HCT116 (cell line): ENCODE results near the gene PEDS1. TPM values are rescaled to one million over a fixed set of nuclear protein-coding genes. Genes with fewer than 3 reads are reported as not detected.

Experiments
- ATAC-seq: fragments of 200-7000 bp; cut with Tn5 transposase; 2 replicates; pipeline ENCODE4 v1.9.1; 2020; ENCODE audit warnings: mild to moderate bottlenecking, moderate library complexity
- BruUV-seq: library from RNA; stranded (reverse); fragments of 400-500 nt; replicated peaks from 2 replicates; lab custom pipeline; 2021; lab: Mats Ljungman, UMichigan
- CTCF ChIA-PET: fragments of 300-600 bp; sonication (Branson Sonifier 250); formaldehyde crosslinking; loops from one replicate; lab custom pipeline; 2021; ENCODE audit warnings: antibody characterized with exemption; lab: Charles Lee
- POLR2A ChIA-PET: fragments of 300-600, 350-600 bp; sonication (Branson Sonifier 250); formaldehyde crosslinking; loops from one replicate; lab custom pipeline; 2021; ENCODE audit warnings: antibody characterized with exemption; lab: Charles Lee
- RAD21 ChIA-PET, 2 experiments: fragments of 300-600 bp; sonication (Branson Sonifier 250); formaldehyde crosslinking; loops; one replicate each; lab custom pipeline; 2023; ENCODE audit warnings: low total read pairs in 2 of 2; ENCODE audit not compliant: uncharacterized antibody in 2 of 2, unreplicated experiment in 2 of 2, low non-redundant PET in 1 of 2; lab: Charles Lee
- DNase-seq: peaks from one replicate; pipeline ENCODE4 v3.0.0-alpha.2; 2010; ENCODE audit warnings: low read depth, low spot score
- H2AFZ ChIP-seq: fragments of 200-600 bp; shearing (Covaris generic), sonication (generic); 2 replicates; pipeline ENCODE4 v1.6.1; 2017; ENCODE audit warnings: low read depth, mixed run types, mixed read lengths, antibody characterized with exemption, low read length; ENCODE audit not compliant: poor library complexity, severe bottlenecking
- H3K27ac ChIP-seq: 2 replicates; pipeline ENCODE4 v1.5.1; 2012; ENCODE audit warnings: low read depth, low read length
- H3K27me3 ChIP-seq: fragments of 200-600 bp; sonication (generic); 2 replicates; pipeline ENCODE4 v1.6.1; 2016; ENCODE audit warnings: mixed run types, low read length, mixed read lengths; ENCODE audit not compliant: insufficient read depth
- H3K36me3 ChIP-seq, 2 experiments: fragments of 200-500 bp in 1 of 2; fragments of 200-600 bp in 1 of 2; sonication (Bioruptor generic) in 1 of 2; sonication (generic) in 1 of 2; 2 replicates each; pipeline versions ENCODE4 v1.5.1 to v1.6.1; 2014 to 2016; ENCODE audit warnings: low read length in 2 of 2, inconsistent platforms in 1 of 2, mixed read lengths in 1 of 2, mixed run types in 1 of 2; ENCODE audit not compliant: insufficient read depth in 2 of 2, control insufficient read depth in 1 of 2
- H3K4me1 ChIP-seq, 2 experiments: fragments of 200-600 bp in 1 of 2; sonication (generic) in 1 of 2; 2 replicates each; pipeline versions ENCODE4 v1.5.1 to v1.6.1; 2012 to 2017; ENCODE audit warnings: low read length in 2 of 2, inconsistent platforms in 1 of 2, mild to moderate bottlenecking in 1 of 2, mixed read lengths in 1 of 2, mixed run types in 1 of 2, moderate library complexity in 1 of 2; ENCODE audit not compliant: insufficient read depth in 2 of 2, control insufficient read depth in 1 of 2
- H3K4me2 ChIP-seq: fragments of 200-600 bp; sonication (generic); 2 replicates; pipeline ENCODE4 v1.6.1; 2017; ENCODE audit warnings: mixed run types, low read length, mixed read lengths
- H3K4me3 ChIP-seq, 2 experiments: fragments of 200-600 bp in 1 of 2; sonication (generic) in 1 of 2; replicated peaks in 1 of 2; 2 replicates each; pipeline ENCODE4 v1.5.1; 2011 to 2016; ENCODE audit warnings: low read length in 2 of 2, control low read depth in 1 of 2, low read depth in 1 of 2, mild to moderate bottlenecking in 1 of 2, mixed read lengths in 1 of 2, mixed run types in 1 of 2
- H3K79me2 ChIP-seq: fragments of 200-600 bp; sonication (generic); 2 replicates; pipeline ENCODE4 v1.6.1; 2017; ENCODE audit warnings: mild to moderate bottlenecking, mixed run types, low read length, moderate library complexity, mixed read lengths; ENCODE audit not compliant: insufficient read depth
- H3K9ac ChIP-seq: fragments of 200-600 bp; sonication (generic); 2 replicates; pipeline ENCODE4 v1.6.1; 2016; ENCODE audit warnings: low read length, mixed read lengths
- H3K9me2 ChIP-seq: fragments of 200-600 bp; sonication (generic), shearing (Covaris generic); 2 replicates; pipeline ENCODE4 v1.6.1; 2017; ENCODE audit warnings: mixed run types, mild to moderate bottlenecking, moderate library complexity; ENCODE audit not compliant: insufficient read depth
- H3K9me3 ChIP-seq, 2 experiments: fragments of 200-500 bp in 1 of 2; fragments of 200-600 bp in 1 of 2; sonication (Bioruptor generic) in 1 of 2; sonication (generic) in 1 of 2; 2 replicates each; pipeline ENCODE4 v1.6.1; 2014 to 2017; ENCODE audit warnings: low read length in 2 of 2, mixed read lengths in 2 of 2, inconsistent platforms in 1 of 2, low read depth in 1 of 2, mild to moderate bottlenecking in 1 of 2, mixed run types in 1 of 2, moderate library complexity in 1 of 2; ENCODE audit not compliant: control insufficient read depth in 1 of 2, insufficient read depth in 1 of 2
- H4K20me1 ChIP-seq: fragments of 200-600 bp; sonication (generic), shearing (Covaris generic); 2 replicates; pipeline ENCODE4 v1.6.1; 2017; ENCODE audit warnings: mixed run types, mild to moderate bottlenecking, moderate library complexity; ENCODE audit not compliant: insufficient read depth
- ATF3 ChIP-seq: IDR thresholded peaks from 2 replicates; pipeline ENCODE4 v1.6.1; 2012
- CEBPB ChIP-seq: IDR thresholded peaks from 2 replicates; pipeline ENCODE4 v1.6.1; 2012; ENCODE audit warnings: low read depth
- ELF1 ChIP-seq: IDR thresholded peaks from 2 replicates; pipeline ENCODE4 v1.6.1; 2012; ENCODE audit warnings: low read depth, borderline replicate concordance
- EZH2 ChIP-seq: fragments of 200-600 bp; sonication (generic); IDR thresholded peaks from 2 replicates; pipeline ENCODE4 v1.6.1; 2017; ENCODE audit warnings: antibody characterized with exemption, mixed run types
- EZH2phosphoT487 ChIP-seq: fragments of 200-600 bp; IDR thresholded peaks from 2 replicates; pipeline ENCODE4 v1.6.1; 2018; ENCODE audit warnings: antibody characterized with exemption, borderline replicate concordance
- JUND ChIP-seq: IDR thresholded peaks from 2 replicates; pipeline ENCODE4 v1.6.1; 2012
- MAX ChIP-seq: IDR thresholded peaks from 2 replicates; pipeline ENCODE4 v1.6.1; 2012
- POLR2A ChIP-seq: IDR thresholded peaks from 2 replicates; pipeline ENCODE4 v1.7.0; 2011; ENCODE audit warnings: borderline replicate concordance; ENCODE audit not compliant: insufficient read depth, insufficient read length; ENCODE audit errors: extremely low read depth
- POLR2AphosphoS5 ChIP-seq: IDR thresholded peaks from 2 replicates; pipeline ENCODE4 v1.6.1; 2011; ENCODE audit warnings: mild to moderate bottlenecking, low read depth, low read length, moderate library complexity
- REST ChIP-seq: IDR thresholded peaks from 2 replicates; pipeline ENCODE4 v1.6.1; 2012; ENCODE audit warnings: low read depth
- SIN3A ChIP-seq: IDR thresholded peaks from 2 replicates; pipeline ENCODE4 v1.6.1; 2012; ENCODE audit warnings: low read depth
- SP1 ChIP-seq: IDR thresholded peaks from 2 replicates; pipeline ENCODE4 v1.6.1; 2012; ENCODE audit warnings: low read depth
- SRF ChIP-seq: IDR thresholded peaks from 2 replicates; pipeline ENCODE4 v1.6.1; 2012; ENCODE audit warnings: low read depth
- TCF7L2 ChIP-seq: IDR thresholded peaks from 2 replicates; pipeline ENCODE4 v1.7.0; 2011; ENCODE audit warnings: borderline replicate concordance, inconsistent platforms; ENCODE audit not compliant: insufficient read depth, insufficient read length; ENCODE audit errors: extremely low read depth
- YY1 ChIP-seq: IDR thresholded peaks from 2 replicates; pipeline ENCODE4 v1.6.1; 2011; ENCODE audit warnings: low read length, low read depth, moderate library complexity, mild to moderate bottlenecking; ENCODE audit not compliant: insufficient replicate concordance; ENCODE audit errors: extremely low read depth
- ZBTB33 ChIP-seq: IDR thresholded peaks from 2 replicates; pipeline ENCODE4 v1.6.1; 2011; ENCODE audit warnings: mild to moderate bottlenecking, low read length, moderate library complexity; ENCODE audit not compliant: insufficient replicate concordance; ENCODE audit errors: extremely low read depth
- ZNF274 ChIP-seq: fragments of 200-500 bp; sonication (Bioruptor generic); IDR thresholded peaks from 2 replicates; pipeline ENCODE4 v1.6.1; 2014; ENCODE audit warnings: mild to moderate bottlenecking, low read depth, low read length, inconsistent platforms
- intact Hi-C: fragments of 100-400 bp; cut with micrococcal nuclease; formaldehyde crosslinking; loops from 2 replicates; pipeline ENCODE4 v1.10.0; 2022
- total RNA-seq: library from RNA; stranded (reverse); gene quantifications from one replicate; pipeline ENCODE4 v1.2.1, GENCODE V29; 2021; ENCODE audit not compliant: unreplicated experiment

Gene PEDS1
- total RNA-seq, 1 experiment from 2014 or later, result 31.9 TPM

- no peak overlapping the region for H3K9ac ChIP-seq
- H3K4me3 ChIP-seq, result no peak overlapping the region
- CTCF ChIA-PET, result interaction anchor here (4.4 to 4.9 kb wide), 2 partner anchors 48 to 57 kb away, joined by 59 to 78 read pairs; no protein-coding TSS in a partner anchor
- H2AFZ ChIP-seq, result no peak overlapping the region
- H3K36me3 ChIP-seq, result peaks cover 16 to 24% of the 10 kb centered on the region in 2 experiments; a peak in 3 of 4 replicates
- ATAC-seq, result no peak
- H3K9me3 ChIP-seq, result no peaks in the 10 kb centered on the region
- no peaks in the 10 kb centered on the region for H3K27me3 ChIP-seq
- DNase-seq, result no peak
- no TSS peak for BruUV-seq
- H3K4me1 ChIP-seq, result peaks cover 3 to 17% of the 10 kb centered on the region in 2 experiments
- H3K4me2 ChIP-seq, result no peak overlapping the region
- no peaks in the 10 kb centered on the region for H3K9me2 ChIP-seq
- H3K27ac ChIP-seq, result no peak overlapping the region
- TF ChIP-seq YY1 (no peak), ZNF274 (no peak), ZBTB33 (no peak), ELF1 (no peak), MAX (no peak), JUND (no peak), EZH2 (no peak), REST (no peak), ATF3 (no peak), SRF (no peak), POLR2AphosphoS5 (no peak), SP1 (no peak), POLR2A (no peak), EZH2phosphoT487 (no peak), TCF7L2 (no peak), SIN3A (no peak), CEBPB (no peak)
- TF ChIP-seq, all 23 proteins: peak for 0
- RAD21 ChIA-PET, result interaction anchor here (0.7 to 1.4 kb wide), 3 partner anchors 47 to 56 kb away, joined by 3 to 4 read pairs (median 3); no protein-coding TSS in a partner anchor
- POLR2A ChIA-PET, result no interaction called here
- H3K79me2 ChIP-seq, result 0 out of 2 replicates have a peak, but pooled peaks cover 2% of the 10 kb centered on the region
- intact Hi-C loops, result loop anchor here (5.0 kb wide), 1 partner anchor 340 kb away; no protein-coding TSS in a partner anchor
- H4K20me1 ChIP-seq, result no peaks in the 10 kb centered on the region
Observed at GRCh38 chr20:50122763-50123162, 30.8 kb downstream of the PEDS1 start.
